ENCODE data around the gene MYO16.

MYO16 gene

GRCh38 chr13:109036078-109036780 lies 406.8 kb downstream of the MYO16 start:
- TF ChIP-seq EZH2phosphoT487 (IDR thresholded peaks at IDR 0.05; ENCODE audit: borderline replicate concordance, low read length) (no peak), CTCF (IDR thresholded peaks at IDR 0.05; ENCODE audit: low read depth, low read length, poor library complexity, severe bottlenecking) (no peak)
- Histone ChIP-seq H3K79me2 (ENCODE audit: control insufficient read depth, low read length) (no peaks in the 10 kb centered on the region), H3K9me3 (ENCODE audit: control insufficient read depth, insufficient read depth, low read length) (no peaks in the 10 kb centered on the region), H3K27ac (ENCODE audit: low read depth, low read length) (no peak overlapping the region), H3K4me3 (ENCODE audit: low read length) (no peak overlapping the region), H3K36me3 (ENCODE audit: control insufficient read depth, low read length) (no peaks in the 10 kb centered on the region), H3K4me1 (ENCODE audit: control insufficient read depth, low read length) (no peaks in the 10 kb centered on the region), H3K27me3 (ENCODE audit: control insufficient read depth, low read length) (no peaks in the 10 kb centered on the region), H3F3A (ENCODE audit: control insufficient read depth, insufficient read depth) (no peaks in the 10 kb centered on the region), H3K9me2 (replicated peaks; ENCODE audit: control insufficient read depth, low read length) (no peaks in the 10 kb centered on the region), H4K20me1 (ENCODE audit: control insufficient read depth, insufficient read depth, low read depth, low read length) (no peaks in the 10 kb centered on the region), H3K4me2 (ENCODE audit: low read length) (no peak overlapping the region)

- Histone ChIP-seq H3K9me3 (ENCODE audit: control insufficient read depth, insufficient read depth, low read length) (no peaks in the 10 kb centered on the region), H3K27ac (ENCODE audit: low read depth, low read length) (no peak overlapping the region), H3K27me3 (ENCODE audit: control insufficient read depth, low read length) (no peaks in the 10 kb centered on the region), H3K9me2 (replicated peaks; ENCODE audit: control insufficient read depth, low read length) (no peaks in the 10 kb centered on the region), H3K79me2 (ENCODE audit: control insufficient read depth, low read length) (no peaks in the 10 kb centered on the region), H3K36me3 (ENCODE audit: control insufficient read depth, low read length) (no peaks in the 10 kb centered on the region), H3K4me3 (ENCODE audit: low read length) (no peak overlapping the region), H4K20me1 (ENCODE audit: control insufficient read depth, insufficient read depth, low read depth, low read length) (no peaks in the 10 kb centered on the region), H3K4me1 (ENCODE audit: control insufficient read depth, low read length) (no peaks in the 10 kb centered on the region), H3K4me2 (ENCODE audit: low read length) (no peak overlapping the region), H3F3A (ENCODE audit: control insufficient read depth, insufficient read depth) (no peaks in the 10 kb centered on the region)
- TF ChIP-seq EZH2phosphoT487 (IDR thresholded peaks at IDR 0.05; ENCODE audit: borderline replicate concordance, low read length) = no peak
- no peak for TF ChIP-seq CTCF (IDR thresholded peaks at IDR 0.05; ENCODE audit: low read depth, low read length, poor library complexity, severe bottlenecking)
Observed at GRCh38 chr13:109043636-109044035, 414.2 kb downstream of the MYO16 start.

- Histone ChIP-seq H3K27ac (ENCODE audit: low read depth, low read length) (no peak overlapping the region), H3K9me3 (ENCODE audit: control insufficient read depth, insufficient read depth, low read length) (no peaks in the 10 kb centered on the region), H4K20me1 (ENCODE audit: control insufficient read depth, insufficient read depth, low read depth, low read length) (no peaks in the 10 kb centered on the region), H3K9me2 (replicated peaks; ENCODE audit: control insufficient read depth, low read length) (no peaks in the 10 kb centered on the region), H3K36me3 (ENCODE audit: control insufficient read depth, low read length) (no peaks in the 10 kb centered on the region), H3K4me3 (ENCODE audit: low read length) (no peak overlapping the region), H3K4me1 (ENCODE audit: control insufficient read depth, low read length) (no peaks in the 10 kb centered on the region), H3K27me3 (ENCODE audit: control insufficient read depth, low read length) (no peaks in the 10 kb centered on the region), H3F3A (ENCODE audit: control insufficient read depth, insufficient read depth) (no peaks in the 10 kb centered on the region), H3K4me2 (ENCODE audit: low read length) (no peak overlapping the region), H3K79me2 (ENCODE audit: control insufficient read depth, low read length) (no peaks in the 10 kb centered on the region)
- no peak for TF ChIP-seq CTCF (IDR thresholded peaks at IDR 0.05; ENCODE audit: low read depth, low read length, poor library complexity, severe bottlenecking)
- TF ChIP-seq EZH2phosphoT487 (IDR thresholded peaks at IDR 0.05; ENCODE audit: borderline replicate concordance, low read length) = no peak
Observed at GRCh38 chr13:109055850-109056249, 426.4 kb downstream of the MYO16 start.
